GM21737 (cell line): ENCODE measurements around the gene IL1RAPL1.

Source experiments
- ATAC-seq: cut with Tn5 transposase; IDR thresholded peaks from one replicate; pipeline ENCODE4 v1.9.1; 2021; ENCODE audit warnings: mild to moderate bottlenecking, moderate library complexity; ENCODE audit not compliant: unreplicated experiment

IL1RAPL1 gene

GRCh38 chrX:28586981-28587551, at the start of gene IL1RAPL1:
Gene IL1RAPL1, plus strand, starts transcription at chrX:28587446.
- no peak for ATAC-seq

DNA sequence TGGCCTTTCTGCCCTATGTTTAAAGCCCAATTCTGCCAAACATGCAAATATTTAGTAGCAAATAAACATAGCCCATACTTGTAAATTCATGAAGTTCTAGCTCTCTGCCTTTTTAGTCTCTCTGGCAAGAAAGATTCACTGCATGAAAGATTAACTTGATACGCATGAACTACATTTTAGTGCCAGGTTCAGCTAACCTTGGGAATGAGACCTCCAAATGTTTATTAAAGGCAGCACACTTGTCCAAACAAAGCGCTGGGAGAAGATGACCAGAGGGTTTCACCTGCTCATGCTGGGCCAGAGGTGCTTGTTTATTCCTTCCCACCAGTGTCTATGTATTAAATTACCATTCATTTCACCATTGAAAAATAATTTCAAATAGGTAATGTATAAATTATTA, 44.5 kb upstream of the IL1RAPL1 start:
- ATAC-seq, result no peak

DNA sequence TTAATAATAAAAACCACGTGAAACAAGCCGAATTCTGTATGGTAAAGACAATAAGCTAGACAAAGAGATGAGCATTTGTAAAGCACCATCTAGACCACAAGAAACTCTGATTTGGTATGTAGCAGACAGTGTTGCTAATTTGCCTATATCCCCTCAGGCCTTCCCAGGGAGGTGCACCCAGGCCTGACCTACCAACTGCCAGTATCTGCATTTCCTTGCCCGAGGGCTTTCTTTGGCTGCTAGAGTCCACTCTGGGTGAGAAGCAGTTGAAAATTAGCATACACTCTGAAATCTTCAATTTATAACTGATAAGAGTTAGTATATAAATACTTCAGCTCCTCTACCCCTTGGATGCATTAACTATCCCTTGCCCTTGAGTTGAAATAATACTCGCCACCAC, 37.4 kb upstream of the IL1RAPL1 start:
- no peak for ATAC-seq

DNA sequence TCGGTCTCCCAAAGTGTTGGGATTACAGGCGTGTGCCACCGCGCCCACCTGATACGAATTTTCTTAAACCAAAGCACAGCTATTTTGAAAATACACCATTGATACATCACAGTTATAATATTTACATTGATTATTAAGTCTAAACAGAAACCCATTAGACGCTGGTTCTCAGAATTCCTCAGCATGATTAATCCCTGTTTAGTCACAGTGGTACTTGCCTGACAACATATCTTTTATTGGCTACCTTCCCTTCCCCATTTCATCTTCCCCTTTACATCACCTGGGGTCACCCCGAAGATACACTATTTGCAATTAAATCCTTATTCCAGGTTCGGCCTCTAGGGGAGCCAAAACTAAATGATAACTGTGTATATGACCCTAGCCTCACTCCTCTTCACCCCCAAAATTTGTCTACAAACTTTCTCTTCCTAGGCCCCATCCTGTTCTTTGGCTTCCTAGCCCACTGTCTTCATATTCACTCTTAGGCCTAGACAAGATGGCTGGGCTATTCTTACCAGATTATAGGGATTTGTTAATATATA, 36.8 kb upstream of the IL1RAPL1 start:
- ATAC-seq, result no peak

DNA sequence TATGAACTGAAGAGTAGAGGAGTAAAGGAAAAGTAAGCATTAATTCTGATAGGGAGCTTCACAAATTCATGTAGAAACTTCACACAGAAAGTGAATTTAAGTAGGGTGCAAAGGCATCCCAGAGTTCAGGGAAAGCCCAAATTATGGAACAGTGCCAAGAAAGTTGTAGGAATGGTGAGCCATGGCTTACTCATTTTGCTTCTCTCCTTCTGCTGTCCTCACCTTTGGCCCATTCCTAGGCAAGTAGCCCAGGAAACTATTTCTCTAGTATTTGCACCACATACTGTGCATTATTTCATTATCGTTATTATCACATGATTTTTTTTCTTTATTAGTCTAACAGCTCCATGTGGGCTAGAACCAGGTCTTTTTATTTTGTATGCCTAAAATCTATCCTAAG, 34.9 kb upstream of the IL1RAPL1 start:
- ATAC-seq, result no peak

DNA sequence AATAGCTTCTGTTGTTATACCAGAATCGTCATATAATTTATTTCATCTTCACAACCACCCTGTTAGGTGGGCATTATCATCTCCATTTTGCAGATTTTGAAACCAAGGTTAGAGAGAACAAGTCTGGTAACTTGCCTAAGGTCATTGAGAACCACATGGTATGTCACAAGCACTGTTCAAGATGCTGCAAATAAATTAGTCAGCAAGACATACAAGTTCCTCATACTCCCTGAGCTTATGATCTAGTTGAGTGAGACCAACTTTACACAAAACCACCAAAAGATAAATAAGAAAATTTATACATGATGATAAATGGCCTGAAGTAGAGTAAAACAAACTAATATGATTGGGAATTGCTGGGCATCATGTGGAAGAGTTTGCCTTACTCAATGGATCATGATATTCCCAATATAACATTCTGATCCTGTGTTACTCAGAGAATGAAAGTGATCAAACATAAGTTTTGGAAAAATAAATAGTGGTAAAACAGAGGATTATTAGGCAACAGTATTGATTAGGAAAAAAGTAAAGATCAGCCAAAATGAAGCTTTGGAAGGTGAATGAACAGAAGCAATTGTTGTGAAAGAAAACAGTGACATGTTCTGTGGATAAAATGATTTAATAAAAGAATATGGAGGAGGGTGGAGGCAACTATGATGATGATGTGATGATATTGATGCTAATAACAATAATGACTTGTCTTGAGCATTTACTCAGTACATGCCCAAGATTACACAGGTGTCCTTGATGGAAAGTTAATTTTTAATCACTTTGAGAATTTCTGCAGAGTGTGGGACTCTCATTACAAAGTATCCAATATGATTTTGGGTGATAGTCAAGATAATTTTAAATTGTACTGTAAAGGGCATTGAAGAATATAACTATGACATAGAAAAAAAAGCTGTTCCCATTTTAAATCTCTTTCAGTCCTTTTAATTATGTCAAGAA, 34.1 kb upstream of the IL1RAPL1 start:
- ATAC-seq, result no peak

- no peak for ATAC-seq
Measured at GRCh38 chrX:28576117-28576516, 11.1 kb upstream of the IL1RAPL1 start.

DNA sequence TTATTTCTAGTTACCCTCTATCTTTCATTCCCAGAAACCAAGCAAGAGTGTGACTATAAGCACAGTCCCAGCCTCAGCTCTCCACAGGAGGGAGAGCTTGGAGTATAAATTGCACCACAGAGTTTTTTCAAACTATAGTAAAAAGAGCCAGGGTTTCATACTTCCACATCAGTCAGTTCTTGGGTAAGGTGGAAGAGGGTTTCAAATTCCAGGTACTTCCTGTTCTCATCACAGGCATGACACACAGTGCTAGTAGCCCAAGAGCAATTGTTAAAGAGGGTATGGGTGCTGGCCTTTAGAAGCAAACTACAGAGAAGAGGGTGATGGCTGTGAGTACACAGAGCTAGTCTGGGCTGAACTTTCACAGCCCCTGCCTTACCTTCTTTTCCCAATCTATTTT, 5.7 kb upstream of the IL1RAPL1 start:
- no peak for ATAC-seq

DNA sequence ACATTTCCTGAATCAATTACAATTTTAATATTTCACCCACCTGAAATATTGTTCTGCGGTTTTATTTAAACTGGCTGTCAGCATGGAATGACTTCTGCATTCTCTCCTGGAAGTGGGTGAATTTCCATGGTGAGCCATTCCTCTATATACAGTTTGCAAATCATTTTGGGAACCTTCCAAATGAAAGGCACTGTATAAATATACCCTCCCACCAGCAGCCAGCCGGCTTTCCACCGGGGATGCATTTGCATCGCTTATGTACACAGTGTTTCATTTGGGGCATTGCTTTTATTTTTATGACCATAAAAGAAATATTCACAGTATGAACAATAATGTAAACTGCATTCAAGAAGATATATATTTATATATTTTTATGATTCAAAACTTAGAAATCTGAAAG, 4.7 kb upstream of the IL1RAPL1 start:
- no peak for ATAC-seq

- no peak for ATAC-seq
Measured at GRCh38 chrX:28584025-28584424, 3.2 kb upstream of the IL1RAPL1 start.

- no peak for ATAC-seq
Measured at GRCh38 chrX:28585767-28586166, 1.5 kb upstream of the IL1RAPL1 start.

GRCh38 chrX:28586286-28586685, 960 bp upstream of the IL1RAPL1 start:
- no peak for ATAC-seq

- no peak for ATAC-seq
Measured at GRCh38 chrX:28589046-28589445, 1.8 kb downstream of the IL1RAPL1 start.

GRCh38 chrX:28590396-28590795, 3.1 kb downstream of the IL1RAPL1 start:
- ATAC-seq, result no peak

DNA sequence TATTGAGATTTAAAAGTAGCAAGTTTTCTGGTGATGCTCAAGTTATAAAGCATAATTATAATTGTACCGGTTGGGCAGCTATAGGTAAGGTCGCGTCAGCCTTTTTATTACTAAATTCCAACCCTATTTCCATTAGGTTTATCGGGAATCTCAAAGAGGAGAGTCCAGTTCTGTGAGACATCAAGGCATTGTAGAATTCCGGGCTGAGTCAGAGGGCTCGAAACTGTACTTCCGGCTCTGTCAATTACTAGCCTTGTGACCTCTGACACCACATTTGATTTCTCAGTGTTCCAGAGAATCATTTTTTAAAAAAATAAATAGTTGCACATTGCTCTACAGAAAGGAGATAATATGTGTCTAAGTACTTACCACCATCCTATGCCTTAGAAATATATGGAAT, 4.3 kb downstream of the IL1RAPL1 start:
- no peak for ATAC-seq

- no peak for ATAC-seq
Measured at GRCh38 chrX:28595346-28595745, 8.1 kb downstream of the IL1RAPL1 start.

DNA sequence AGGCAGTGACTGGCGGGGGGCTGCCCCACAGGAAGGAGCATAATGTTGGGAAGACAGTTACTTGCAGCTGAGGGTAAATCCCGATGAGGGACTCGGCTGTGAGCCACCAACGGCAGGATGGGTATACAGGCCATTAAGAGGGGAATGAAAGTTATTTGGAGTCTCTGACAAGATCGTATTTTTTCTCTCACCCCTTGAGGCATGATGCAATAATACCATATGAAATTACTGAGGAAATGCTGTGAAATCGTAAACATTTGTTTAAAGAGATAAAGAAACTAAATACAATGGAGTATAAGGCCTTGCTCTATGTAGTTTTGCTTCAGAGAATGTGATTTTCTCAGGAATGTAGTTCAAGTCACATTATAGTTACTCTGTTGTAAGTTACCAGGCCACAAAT, 12.7 kb downstream of the IL1RAPL1 start:
- no peak for ATAC-seq

- no peak for ATAC-seq
Measured at GRCh38 chrX:28609003-28609402, 21.8 kb downstream of the IL1RAPL1 start.

GRCh38 chrX:28609917-28610613, 22.8 kb downstream of the IL1RAPL1 start:
- ATAC-seq, result no peak

DNA sequence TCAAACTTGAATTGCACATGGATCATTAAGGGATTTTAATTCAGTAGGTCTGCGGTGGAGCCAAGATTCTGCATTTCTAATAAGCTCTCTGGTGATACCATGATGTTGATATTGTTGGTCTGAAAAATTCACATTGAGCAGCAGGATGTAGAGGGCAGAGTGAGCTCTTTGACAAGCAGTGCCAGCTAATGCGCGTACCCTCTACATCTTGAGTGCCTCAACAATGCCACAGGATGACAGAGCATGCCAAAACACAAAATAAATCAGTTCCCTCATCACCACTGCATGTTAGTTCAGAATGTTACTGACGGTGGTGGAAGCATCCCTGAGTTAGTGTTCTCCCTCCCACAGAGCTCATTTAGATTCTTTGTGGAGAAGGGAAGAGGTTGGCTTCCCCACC, 23.5 kb downstream of the IL1RAPL1 start:
- no peak for ATAC-seq

- no peak for ATAC-seq
Measured at GRCh38 chrX:28613558-28613957, 26.3 kb downstream of the IL1RAPL1 start.

DNA sequence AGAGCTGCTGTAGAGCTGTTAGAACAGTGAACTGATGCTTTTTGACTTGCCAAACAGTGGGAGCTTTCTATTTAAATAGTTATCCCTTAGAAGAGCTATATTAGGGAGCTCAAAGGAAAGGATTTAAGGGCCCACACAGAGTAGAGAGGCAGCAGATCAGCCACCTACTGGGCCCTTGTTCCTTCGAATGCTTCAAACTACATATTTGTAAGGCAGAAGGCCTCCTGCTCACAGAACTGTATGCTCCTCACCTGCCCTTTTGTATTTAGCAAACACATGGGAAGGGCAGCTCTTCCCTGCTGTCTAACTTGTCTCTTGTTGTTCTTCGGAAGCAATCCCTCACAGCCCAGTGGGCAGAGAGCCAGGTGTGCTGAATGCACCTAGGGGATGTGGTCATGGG, 38.0 kb downstream of the IL1RAPL1 start:
- ATAC-seq, result no peak
